H9 (cell line): ENCODE data around the gene H2AZ2. TPM values are rescaled to one million over a fixed set of nuclear protein-coding genes. Genes with fewer than 3 reads are reported as not detected.

Experiments used
- DNase-seq: peaks from one replicate; pipeline ENCODE4 v3.0.0-alpha.2; 2017
- H2AFZ ChIP-seq: one replicate; pipeline ENCODE4 v1.6.1; 2013; ENCODE audit warnings: mild to moderate bottlenecking, low read length, control low read depth, moderate library complexity
- H2AK5ac ChIP-seq: 2 replicates; pipeline ENCODE4 v1.6.1; 2013; ENCODE audit warnings: low read length, control low read depth, mixed read lengths; ENCODE audit not compliant: insufficient read length
- H2BK120ac ChIP-seq: one replicate; pipeline ENCODE4 v1.6.1; 2013; ENCODE audit warnings: low read depth, mild to moderate bottlenecking, low read length, control low read depth, inconsistent platforms; ENCODE audit not compliant: poor library complexity, severe bottlenecking
- H2BK12ac ChIP-seq: 2 replicates; pipeline ENCODE4 v1.6.1; 2013; ENCODE audit warnings: low read length, control low read depth, mixed read lengths, low read depth; ENCODE audit not compliant: insufficient read length
- H2BK15ac ChIP-seq: 2 replicates; pipeline ENCODE4 v1.6.1; 2013; ENCODE audit warnings: low read depth, low read length, control low read depth
- H2BK20ac ChIP-seq: one replicate; pipeline ENCODE4 v1.6.1; 2013; ENCODE audit warnings: low read depth, mild to moderate bottlenecking, low read length, control low read depth, inconsistent platforms; ENCODE audit not compliant: poor library complexity, severe bottlenecking
- H2BK5ac ChIP-seq: 2 replicates; pipeline ENCODE4 v1.6.1; 2013; ENCODE audit warnings: low read length, control low read depth, mixed read lengths; ENCODE audit not compliant: insufficient read length
- H3K14ac ChIP-seq: 2 replicates; pipeline ENCODE4 v1.6.1; 2013; ENCODE audit warnings: low read length, control low read depth; ENCODE audit not compliant: insufficient read depth
- H3K18ac ChIP-seq: 2 replicates; pipeline ENCODE4 v1.6.1; 2013; ENCODE audit warnings: low read depth, mild to moderate bottlenecking, mixed read lengths, low read length, control low read depth; ENCODE audit not compliant: insufficient read length
- H3K23ac ChIP-seq: 2 replicates; pipeline ENCODE4 v1.6.1; 2013; ENCODE audit warnings: low read length, control low read depth, mixed read lengths, low read depth; ENCODE audit not compliant: insufficient read length
- H3K23me2 ChIP-seq: 2 replicates; pipeline ENCODE4 v1.6.1; 2013; ENCODE audit warnings: low read depth, mild to moderate bottlenecking, mixed read lengths, low read length, control low read depth; ENCODE audit not compliant: insufficient read length, poor library complexity, severe bottlenecking
- H3K27ac ChIP-seq: 2 replicates; pipeline ENCODE4 v1.5.1; 2013; ENCODE audit warnings: low read length, control low read depth, mixed read lengths, low read depth; ENCODE audit not compliant: insufficient read length
- H3K27me3 ChIP-seq: 2 replicates; pipeline ENCODE4 v1.6.1; 2013; ENCODE audit warnings: low read length, control low read depth, inconsistent platforms; ENCODE audit not compliant: insufficient read depth
- H3K4ac ChIP-seq: 2 replicates; pipeline ENCODE4 v1.6.1; 2013; ENCODE audit warnings: low read depth, mild to moderate bottlenecking, control low read depth, inconsistent platforms, low read length, moderate library complexity
- H3K4me1 ChIP-seq: 2 replicates; pipeline ENCODE4 v1.6.1; 2013; ENCODE audit warnings: low read length, control low read depth, inconsistent platforms; ENCODE audit not compliant: insufficient read depth
- H3K4me2 ChIP-seq: 2 replicates; pipeline ENCODE4 v1.6.1; 2013; ENCODE audit warnings: low read length, control low read depth, mixed read lengths; ENCODE audit not compliant: insufficient read length, insufficient read depth
- H3K56ac ChIP-seq: 2 replicates; pipeline ENCODE4 v1.6.1; 2013; ENCODE audit warnings: low read depth, mild to moderate bottlenecking, mixed read lengths, low read length, control low read depth; ENCODE audit not compliant: insufficient read length
- H3K79me1 ChIP-seq: 2 replicates; pipeline ENCODE4 v1.6.1; 2013; ENCODE audit warnings: low read depth, mild to moderate bottlenecking, moderate library complexity, low read length, control low read depth, inconsistent platforms; ENCODE audit not compliant: insufficient read depth, poor library complexity, severe bottlenecking
- H3K79me2 ChIP-seq: 2 replicates; pipeline ENCODE4 v1.6.1; 2013; ENCODE audit warnings: low read length, control low read depth, inconsistent platforms; ENCODE audit not compliant: insufficient read depth
- H3K9ac ChIP-seq: 2 replicates; pipeline ENCODE4 v1.6.1; 2013; ENCODE audit warnings: low read length, control low read depth, mixed read lengths; ENCODE audit not compliant: insufficient read length; ENCODE audit errors: extremely low read depth
- H3K9me3 ChIP-seq: one replicate; pipeline ENCODE4 v1.6.1; 2013; ENCODE audit warnings: low read depth, low read length, inconsistent platforms; ENCODE audit not compliant: control insufficient read depth
- H3T11ph ChIP-seq: one replicate; pipeline ENCODE4 v1.6.1; 2013; ENCODE audit warnings: mild to moderate bottlenecking, low read length, control low read depth, inconsistent platforms
- H4K20me1 ChIP-seq: one replicate; pipeline ENCODE4 v1.6.1; 2013; ENCODE audit not compliant: control insufficient read depth, insufficient read length, insufficient read depth
- H4K5ac ChIP-seq: 2 replicates; pipeline ENCODE4 v1.6.1; 2013; ENCODE audit warnings: low read depth, mild to moderate bottlenecking, mixed read lengths, low read length, control low read depth; ENCODE audit not compliant: insufficient read length
- H4K8ac ChIP-seq: replicated peaks from 2 replicates; pipeline ENCODE4 v1.6.1; 2013; ENCODE audit warnings: low read length, control low read depth, mixed read lengths, low read depth; ENCODE audit not compliant: insufficient read length
- H4K91ac ChIP-seq: 2 replicates; pipeline ENCODE4 v1.6.1; 2013; ENCODE audit warnings: low read depth, mild to moderate bottlenecking, moderate library complexity, mixed read lengths, low read length, control low read depth; ENCODE audit not compliant: insufficient read length
- H3K27ac Mint-ChIP-seq, 3 experiments: 2 replicates in 2 of 3; 3 replicates in 1 of 3; pipeline ENCODE4 v1.8.0; 2020 to 2021; ENCODE audit warnings: mixed read lengths in 3 of 3, mild to moderate bottlenecking in 1 of 3, moderate library complexity in 1 of 3
- H3K27me3 Mint-ChIP-seq: 2 replicates; pipeline ENCODE4 v1.8.0; 2021; ENCODE audit warnings: low read depth, mild to moderate bottlenecking, moderate library complexity, mixed read lengths
- H3K36me3 Mint-ChIP-seq, 3 experiments: 2 replicates in 2 of 3; 3 replicates in 1 of 3; pipeline ENCODE4 v1.8.0; 2020 to 2021; ENCODE audit warnings: low read depth in 3 of 3, mixed read lengths in 3 of 3; ENCODE audit not compliant: insufficient read depth in 1 of 3
- H3K4me1 Mint-ChIP-seq, 2 experiments: 2 replicates each; pipeline ENCODE4 v1.8.0; 2020; ENCODE audit warnings: mixed read lengths in 2 of 2
- H3K4me3 Mint-ChIP-seq, 2 experiments: 2 replicates in 1 of 2; 3 replicates in 1 of 2; pipeline ENCODE4 v1.8.0; 2020 to 2021; ENCODE audit warnings: mild to moderate bottlenecking in 2 of 2, mixed read lengths in 2 of 2, moderate library complexity in 1 of 2
- H3K9me3 Mint-ChIP-seq, 2 experiments: 2 replicates in 1 of 2; 3 replicates in 1 of 2; pipeline ENCODE4 v1.8.0; 2020; ENCODE audit warnings: mild to moderate bottlenecking in 2 of 2, mixed read lengths in 2 of 2, moderate library complexity in 1 of 2
- WGBS: extraction: QIAGEN DNeasy Blood & Tissue Kit; methylation state at CpG from one replicate; pipeline ENCODE4 v1.1.7; 2013; ENCODE audit warnings: missing lambda C conversion rate, low lambda C conversion rate, mixed read lengths; ENCODE audit not compliant: insufficient read length; ENCODE audit errors: extremely low coverage; 5-methylcytosine and 5-hydroxymethylcytosine counted together
- total RNA-seq: library from RNA; stranded (reverse); gene quantifications from 2 replicates; pipeline ENCODE4 v1.2.1, GENCODE V29; 2021
- TF ChIP-seq, protein P1 (sequence below): fragments of 200-600 bp; sonication (generic); conservative IDR thresholded peaks from 3 replicates; pipeline ENCODE4 v1.8.0; 2021; ENCODE audit warnings: antibody characterized with exemption, mild to moderate bottlenecking

H2AZ2 gene
- total RNA-seq, 1 experiment from 2014 or later: 208 TPM

DNA sequence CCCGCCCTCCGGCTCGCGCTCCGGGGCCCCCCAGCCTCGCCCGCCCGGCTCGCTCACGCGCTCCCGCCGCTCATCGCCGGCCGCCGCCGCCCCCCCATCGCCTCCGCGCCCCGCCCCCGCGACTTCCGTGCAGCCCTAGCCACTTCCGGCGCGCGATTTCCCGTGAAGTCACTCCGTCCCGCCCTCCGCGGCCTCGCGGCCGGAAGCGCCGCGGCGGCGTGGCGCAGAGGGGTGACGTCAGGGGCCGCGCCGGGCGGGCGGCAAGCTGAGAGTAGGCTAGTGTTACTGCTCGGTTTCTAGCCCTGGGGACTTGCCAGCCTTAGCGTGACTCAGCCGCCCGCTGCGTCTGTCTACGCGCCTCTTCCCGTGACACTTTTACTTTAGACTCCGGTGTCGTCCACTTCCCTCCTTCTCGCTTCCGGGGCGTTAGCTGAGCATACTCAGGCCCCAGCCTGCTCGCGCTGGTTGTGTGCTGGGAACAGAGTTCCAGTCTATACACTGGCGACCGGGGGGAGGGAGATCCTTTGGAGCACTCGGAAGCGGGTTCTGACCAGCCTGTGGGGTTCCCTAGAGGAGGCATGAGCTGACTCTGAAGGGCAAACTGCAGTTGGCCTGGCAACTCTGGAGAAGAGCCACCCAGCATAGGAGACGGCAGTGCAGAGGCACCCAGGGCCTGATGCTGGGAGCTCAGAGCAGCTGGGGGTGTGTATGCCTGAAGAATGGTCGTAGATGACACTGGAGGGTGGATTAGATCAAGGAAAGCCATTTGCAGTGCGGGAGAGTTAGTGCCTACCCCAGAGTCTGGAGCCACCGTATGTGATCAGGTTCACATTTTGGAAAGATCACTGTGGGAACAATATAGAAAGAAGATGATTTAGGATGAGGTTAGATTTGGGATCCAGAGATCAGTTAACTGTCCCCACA lies 37.8 kb upstream of the H2AZ2 start, which contains the start of gene PURB:
TSS of gene PURB (minus strand) at position 137 of the 924 bp plus-strand sequence. CDS start 182 bp downstream, outside the sequence.
- no peaks in the 10 kb centered on the region for H3K9me3 ChIP-seq
- H3K4me1 ChIP-seq: peaks cover 6% of the 10 kb centered on the region; the same call in 1 of the 2 replicates
- H2BK120ac ChIP-seq: no peak within 1 kb of the TSS
- WGBS: no CpG with 5 or more reads among the region's 72 CpGs
- H4K91ac ChIP-seq: peak within 1 kb of the TSS; percentile 65
- peak within 1 kb of the TSS; percentile 18 for H2AK5ac ChIP-seq
- TF ChIP-seq, protein P1, sequence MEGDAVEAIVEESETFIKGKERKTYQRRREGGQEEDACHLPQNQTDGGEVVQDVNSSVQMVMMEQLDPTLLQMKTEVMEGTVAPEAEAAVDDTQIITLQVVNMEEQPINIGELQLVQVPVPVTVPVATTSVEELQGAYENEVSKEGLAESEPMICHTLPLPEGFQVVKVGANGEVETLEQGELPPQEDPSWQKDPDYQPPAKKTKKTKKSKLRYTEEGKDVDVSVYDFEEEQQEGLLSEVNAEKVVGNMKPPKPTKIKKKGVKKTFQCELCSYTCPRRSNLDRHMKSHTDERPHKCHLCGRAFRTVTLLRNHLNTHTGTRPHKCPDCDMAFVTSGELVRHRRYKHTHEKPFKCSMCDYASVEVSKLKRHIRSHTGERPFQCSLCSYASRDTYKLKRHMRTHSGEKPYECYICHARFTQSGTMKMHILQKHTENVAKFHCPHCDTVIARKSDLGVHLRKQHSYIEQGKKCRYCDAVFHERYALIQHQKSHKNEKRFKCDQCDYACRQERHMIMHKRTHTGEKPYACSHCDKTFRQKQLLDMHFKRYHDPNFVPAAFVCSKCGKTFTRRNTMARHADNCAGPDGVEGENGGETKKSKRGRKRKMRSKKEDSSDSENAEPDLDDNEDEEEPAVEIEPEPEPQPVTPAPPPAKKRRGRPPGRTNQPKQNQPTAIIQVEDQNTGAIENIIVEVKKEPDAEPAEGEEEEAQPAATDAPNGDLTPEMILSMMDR: no peak
- H3K79me1 ChIP-seq: peaks cover 5% of the 10 kb centered on the region
- peak within 1 kb of the TSS; percentile 90 for H3K14ac ChIP-seq
- no peak within 1 kb of the TSS for H2BK20ac ChIP-seq
- no peaks in the 10 kb centered on the region for H3K27me3 ChIP-seq
- H3K4ac ChIP-seq: no peak within 1 kb of the TSS
- Mint-ChIP-seq H3K27me3 (peaks cover 4% of the 10 kb centered on the region; the same call in 1 of the 2 replicates), H3K4me3 (peak within 1 kb of the TSS; percentile 91 to 98), H3K27ac (peak within 1 kb of the TSS; percentile 99 to 100 (median 99)), H3K9me3 (no peaks in the 10 kb centered on the region; a peak in 2 of 5 replicates), H3K36me3 (peaks cover 13 to 26% (median 26%) of the 10 kb centered on the region in 3 experiments), H3K4me1 (peaks cover 36 to 39% of the 10 kb centered on the region in 2 experiments)
- DNase-seq: peak; percentile 93
- peaks cover 12% of the 10 kb centered on the region for H3K23me2 ChIP-seq
- H2BK5ac ChIP-seq: peak within 1 kb of the TSS; percentile 4
- H4K20me1 ChIP-seq: no peaks in the 10 kb centered on the region
- H3T11ph ChIP-seq: no peak within 1 kb of the TSS
- peak within 1 kb of the TSS; percentile 13 for H4K5ac ChIP-seq
- peaks cover 11% of the 10 kb centered on the region; the same call in 1 of the 2 replicates for H3K79me2 ChIP-seq
- peak within 1 kb of the TSS; percentile 95 for H3K18ac ChIP-seq
- peak within 1 kb of the TSS; percentile 58 for H3K56ac ChIP-seq
- H2AFZ ChIP-seq: no peak within 1 kb of the TSS
- peak within 1 kb of the TSS; percentile 97 for H3K9ac ChIP-seq
- no peak within 1 kb of the TSS for H2BK12ac ChIP-seq
- peak within 1 kb of the TSS; percentile 70 for H3K27ac ChIP-seq
- H3K4me2 ChIP-seq: peak within 1 kb of the TSS; percentile 94
- H3K23ac ChIP-seq: no peak within 1 kb of the TSS
- H2BK15ac ChIP-seq: no peak within 1 kb of the TSS; the same call in 1 of the 2 replicates
- no peak within 1 kb of the TSS for H4K8ac ChIP-seq
